OCI-LY1 (cell line): ENCODE results near the gene SFSWAP.

ENCODE experiments used
- H2AFZ ChIP-seq: fragments of 200-600 bp; sonication (generic), shearing (Covaris generic); 2 replicates; pipeline ENCODE4 v1.6.0; 2014; ENCODE audit warnings: antibody characterized with exemption, mild to moderate bottlenecking, low read length
- H3F3A ChIP-seq: fragments of 200-600 bp; sonication (generic), shearing (Covaris generic); 2 replicates; pipeline ENCODE4 v1.6.0; 2014; ENCODE audit warnings: mild to moderate bottlenecking, antibody characterized with exemption, low read length, moderate library complexity; ENCODE audit not compliant: insufficient read depth
- H3K27ac ChIP-seq: fragments of 200-600 bp; sonication (generic); 2 replicates; pipeline ENCODE4 v1.5.1; 2014; ENCODE audit warnings: low read length, mixed run types, mild to moderate bottlenecking, low read depth; ENCODE audit not compliant: poor library complexity, severe bottlenecking
- H3K27me3 ChIP-seq: fragments of 200-600 bp; sonication (generic); 2 replicates; pipeline ENCODE4 v1.6.0; 2014; ENCODE audit warnings: antibody characterized with exemption, mild to moderate bottlenecking, low read length, moderate library complexity; ENCODE audit not compliant: insufficient read depth
- H3K36me3 ChIP-seq: fragments of 200-600 bp; sonication (generic); 2 replicates; pipeline ENCODE4 v1.6.1; 2014; ENCODE audit warnings: mild to moderate bottlenecking, antibody characterized with exemption, low read length, moderate library complexity, mixed read lengths; ENCODE audit not compliant: insufficient read depth
- H3K4me1 ChIP-seq: fragments of 200-600 bp; sonication (generic); 2 replicates; pipeline ENCODE4 v1.5.1; 2014; ENCODE audit warnings: mild to moderate bottlenecking, low read length, moderate library complexity; ENCODE audit not compliant: insufficient read depth, severe bottlenecking
- H3K4me2 ChIP-seq: fragments of 200-600 bp; sonication (generic), shearing (Covaris generic); 2 replicates; pipeline ENCODE4 v1.6.1; 2014; ENCODE audit warnings: low read length
- H3K4me3 ChIP-seq: fragments of 200-600 bp; sonication (generic); 2 replicates; pipeline ENCODE4 v1.5.1; 2014; ENCODE audit warnings: low read length, low read depth, mild to moderate bottlenecking, mixed read lengths; ENCODE audit not compliant: poor library complexity, severe bottlenecking
- H3K79me2 ChIP-seq: fragments of 200-600 bp; shearing (Covaris generic); 2 replicates; pipeline ENCODE4 v1.6.1; 2016; ENCODE audit warnings: mixed run types, low read length, mixed read lengths; ENCODE audit not compliant: insufficient read depth
- H3K9ac ChIP-seq: fragments of 200-600 bp; sonication (generic), shearing (Covaris generic); 2 replicates; pipeline ENCODE4 v1.6.1; 2014; ENCODE audit warnings: mild to moderate bottlenecking, low read length, mixed read lengths
- H3K9me2 ChIP-seq: fragments of 200-600 bp; sonication (generic), shearing (Covaris generic); 2 replicates; pipeline ENCODE4 v1.6.1; 2014; ENCODE audit warnings: low read depth, mild to moderate bottlenecking, low read length, mixed read lengths
- H3K9me3 ChIP-seq: fragments of 200-600 bp; shearing (Covaris generic); 2 replicates; pipeline ENCODE4 v1.6.1; 2014; ENCODE audit warnings: low read length, mixed read lengths
- H4K20me1 ChIP-seq: fragments of 200-600 bp; sonication (generic), shearing (Covaris generic); 2 replicates; pipeline ENCODE4 v1.6.0; 2016; ENCODE audit warnings: mild to moderate bottlenecking, low read length; ENCODE audit not compliant: insufficient read depth
- EZH2 ChIP-seq: fragments of 200-600 bp; sonication (generic), shearing (Covaris generic); IDR thresholded peaks from 2 replicates; pipeline ENCODE4 v1.8.0; 2017; ENCODE audit warnings: borderline replicate concordance, mixed run types, mild to moderate bottlenecking, antibody characterized with exemption, low read length, moderate library complexity, mixed read lengths
- TF ChIP-seq, protein P1 (sequence below): fragments of 200-600 bp; sonication (generic), shearing (Covaris generic); IDR thresholded peaks from 2 replicates; pipeline ENCODE4 v1.5.1; 2017; ENCODE audit warnings: mild to moderate bottlenecking, antibody characterized with exemption, low read length, moderate library complexity, mixed read lengths

Gene SFSWAP

GRCh38 chr12:131725503-131725902 is 14.6 kb downstream of the SFSWAP start:
- H3K36me3 ChIP-seq, result peaks cover 95% of the 10 kb centered on the region
- H3F3A ChIP-seq, result no peaks in the 10 kb centered on the region
- no peak overlapping the region for H3K9ac ChIP-seq
- H2AFZ ChIP-seq, result no peak overlapping the region
- TF ChIP-seq EZH2, result no peak
- TF ChIP-seq, protein P1, sequence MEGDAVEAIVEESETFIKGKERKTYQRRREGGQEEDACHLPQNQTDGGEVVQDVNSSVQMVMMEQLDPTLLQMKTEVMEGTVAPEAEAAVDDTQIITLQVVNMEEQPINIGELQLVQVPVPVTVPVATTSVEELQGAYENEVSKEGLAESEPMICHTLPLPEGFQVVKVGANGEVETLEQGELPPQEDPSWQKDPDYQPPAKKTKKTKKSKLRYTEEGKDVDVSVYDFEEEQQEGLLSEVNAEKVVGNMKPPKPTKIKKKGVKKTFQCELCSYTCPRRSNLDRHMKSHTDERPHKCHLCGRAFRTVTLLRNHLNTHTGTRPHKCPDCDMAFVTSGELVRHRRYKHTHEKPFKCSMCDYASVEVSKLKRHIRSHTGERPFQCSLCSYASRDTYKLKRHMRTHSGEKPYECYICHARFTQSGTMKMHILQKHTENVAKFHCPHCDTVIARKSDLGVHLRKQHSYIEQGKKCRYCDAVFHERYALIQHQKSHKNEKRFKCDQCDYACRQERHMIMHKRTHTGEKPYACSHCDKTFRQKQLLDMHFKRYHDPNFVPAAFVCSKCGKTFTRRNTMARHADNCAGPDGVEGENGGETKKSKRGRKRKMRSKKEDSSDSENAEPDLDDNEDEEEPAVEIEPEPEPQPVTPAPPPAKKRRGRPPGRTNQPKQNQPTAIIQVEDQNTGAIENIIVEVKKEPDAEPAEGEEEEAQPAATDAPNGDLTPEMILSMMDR, result no peak
- no peak overlapping the region for H3K4me2 ChIP-seq
- H4K20me1 ChIP-seq, result no peaks in the 10 kb centered on the region
- no peaks in the 10 kb centered on the region for H3K79me2 ChIP-seq
- no peak overlapping the region for H3K4me3 ChIP-seq
- no peak overlapping the region for H3K27ac ChIP-seq
- no peaks in the 10 kb centered on the region for H3K9me3 ChIP-seq
- no peaks in the 10 kb centered on the region for H3K4me1 ChIP-seq
- no peaks in the 10 kb centered on the region for H3K9me2 ChIP-seq
- no peaks in the 10 kb centered on the region for H3K27me3 ChIP-seq

DNA sequence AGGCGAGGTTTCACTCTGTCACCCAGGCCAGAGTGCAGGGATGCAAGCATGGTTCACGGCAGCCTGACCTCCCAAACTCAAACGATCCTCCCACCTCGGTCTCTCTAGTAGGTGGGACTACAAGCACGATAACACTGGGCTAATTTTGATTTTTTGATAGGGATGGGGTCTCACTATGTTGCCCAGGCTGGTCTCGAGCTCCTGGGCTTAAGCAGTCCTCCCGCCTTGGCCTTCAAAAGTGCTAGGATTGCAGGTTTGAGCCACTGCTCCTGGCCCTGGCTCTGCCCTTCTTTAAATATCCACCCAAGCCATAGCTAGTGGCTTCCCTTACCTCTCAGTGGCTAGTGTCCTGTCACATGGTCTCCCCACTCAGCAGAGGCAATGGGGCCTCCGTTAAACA is 17.8 kb downstream of the SFSWAP start:
- H3K4me3 ChIP-seq, result no peak overlapping the region
- TF ChIP-seq EZH2, result no peak
- TF ChIP-seq, protein P1, result no peak
- H3K4me2 ChIP-seq, result no peak overlapping the region
- H3F3A ChIP-seq, result no peaks in the 10 kb centered on the region
- no peak overlapping the region for H3K9ac ChIP-seq
- no peaks in the 10 kb centered on the region for H3K4me1 ChIP-seq
- no peak overlapping the region for H3K27ac ChIP-seq
- H3K36me3 ChIP-seq, result peaks cover 94% of the 10 kb centered on the region
- H2AFZ ChIP-seq, result no peak overlapping the region
- H3K27me3 ChIP-seq, result no peaks in the 10 kb centered on the region
- H4K20me1 ChIP-seq, result no peaks in the 10 kb centered on the region
- H3K9me3 ChIP-seq, result no peaks in the 10 kb centered on the region
- H3K79me2 ChIP-seq, result no peaks in the 10 kb centered on the region
- no peaks in the 10 kb centered on the region for H3K9me2 ChIP-seq

- H3K27me3 ChIP-seq, result no peaks in the 10 kb centered on the region
- H3K27ac ChIP-seq, result no peak overlapping the region
- no peak overlapping the region for H3K4me3 ChIP-seq
- H3K79me2 ChIP-seq, result no peaks in the 10 kb centered on the region
- no peaks in the 10 kb centered on the region for H3F3A ChIP-seq
- H3K4me1 ChIP-seq, result no peaks in the 10 kb centered on the region
- no peaks in the 10 kb centered on the region for H4K20me1 ChIP-seq
- no peak for TF ChIP-seq EZH2
- TF ChIP-seq, protein P1, result no peak
- no peak overlapping the region for H2AFZ ChIP-seq
- H3K9me3 ChIP-seq, result no peaks in the 10 kb centered on the region
- no peak overlapping the region for H3K9ac ChIP-seq
- peaks cover 94% of the 10 kb centered on the region for H3K36me3 ChIP-seq
- H3K4me2 ChIP-seq, result no peak overlapping the region
- H3K9me2 ChIP-seq, result no peaks in the 10 kb centered on the region
Observed at GRCh38 chr12:131729254-131729955, 18.5 kb downstream of the SFSWAP start.
